Fibroblast of skin of abdomen (primary cell): ENCODE results near the gene MORC1. TPM values are rescaled to one million over a fixed set of nuclear protein-coding genes. Genes with fewer than 3 reads are reported as not detected.
"Not testable (repeated sequence)": the region's sequence is repeated elsewhere in the genome, so short reads cannot be mapped to it uniquely, and the experiment has no call there.

ENCODE experiments used
- DNase-seq: peaks from one replicate; pipeline ENCODE4 v3.0.0-alpha.2; 2013
- polyA plus RNA-seq, 2 experiments: library from polyadenylated mRNA; unstranded; fragments of 120-200 nt; gene quantifications; one replicate each; pipeline ENCODE4 v1.2.1, GENCODE V29; 2013; ENCODE audit not compliant: insufficient read length in 2 of 2

MORC1 gene
- polyA plus RNA-seq (2013, experiment 1 of 2; ENCODE audit: insufficient read length), result not detected
- polyA plus RNA-seq (2013, experiment 2 of 2; ENCODE audit: insufficient read length), result not detected

GRCh38 chr3:109117939-109118338 lies at the start of gene MORC1:
Gene MORC1, minus strand, starts transcription at chr3:109118134. Its CDS starts 75 bp downstream, at chr3:109118059.
- no peak for DNase-seq

- no peak for DNase-seq
Observed at GRCh38 chr3:109165905-109166304, 48.0 kb upstream of the MORC1 start.

GRCh38 chr3:109161487-109162123 lies 43.7 kb upstream of the MORC1 start:
- no peak for DNase-seq

- no peak for DNase-seq
Observed at GRCh38 chr3:109155828-109156227, 37.9 kb upstream of the MORC1 start.

GRCh38 chr3:109154979-109155378 lies 37.0 kb upstream of the MORC1 start:
- no peak for DNase-seq

GRCh38 chr3:109152320-109152719 lies 34.4 kb upstream of the MORC1 start:
- no peak for DNase-seq

GRCh38 chr3:109149078-109149477 lies 31.1 kb upstream of the MORC1 start:
- DNase-seq, result no peak

GRCh38 chr3:109143646-109144045 lies 25.7 kb upstream of the MORC1 start:
- DNase-seq, result no peak

GRCh38 chr3:109140318-109140717 lies 22.4 kb upstream of the MORC1 start:
- no peak for DNase-seq

- DNase-seq, result no peak
Observed at GRCh38 chr3:109137761-109138160, 19.8 kb upstream of the MORC1 start.

GRCh38 chr3:109136523-109136922 lies 18.6 kb upstream of the MORC1 start, which contains the start of gene C3orf85:
Gene C3orf85, plus strand, starts transcription at chr3:109136719. Its CDS starts 129 bp downstream, at chr3:109136848.
- DNase-seq, result no peak

GRCh38 chr3:109133474-109133816 lies 15.5 kb upstream of the MORC1 start:
- DNase-seq, result not testable (repeated sequence)

GRCh38 chr3:109132801-109133473 lies 15.0 kb upstream of the MORC1 start:
- DNase-seq, result no peak

GRCh38 chr3:109131276-109131675 lies 13.3 kb upstream of the MORC1 start:
- no peak for DNase-seq

GRCh38 chr3:109127553-109127952 lies 9.6 kb upstream of the MORC1 start:
- no peak for DNase-seq

- DNase-seq, result no peak
Observed at GRCh38 chr3:109125902-109126301, 8.0 kb upstream of the MORC1 start.

GRCh38 chr3:109122690-109123089 lies 4.8 kb upstream of the MORC1 start:
- no peak for DNase-seq

GRCh38 chr3:109118584-109118983 lies 650 bp upstream of the MORC1 start:
- no peak for DNase-seq

GRCh38 chr3:109116031-109116430 lies 1.9 kb downstream of the MORC1 start:
- no peak for DNase-seq

GRCh38 chr3:109115451-109115850 lies 2.5 kb downstream of the MORC1 start:
- no peak for DNase-seq

GRCh38 chr3:109114746-109115145 lies 3.2 kb downstream of the MORC1 start:
- DNase-seq, result no peak

- DNase-seq, result no peak
Observed at GRCh38 chr3:109112946-109113760, 4.8 kb downstream of the MORC1 start.

- DNase-seq, result no peak
Observed at GRCh38 chr3:109109574-109109973, 8.4 kb downstream of the MORC1 start.
